OCI-LY1 (cell line): ENCODE results near the gene SRRM5.

Source experiments
- H2AFZ ChIP-seq: fragments of 200-600 bp; sonication (generic), shearing (Covaris generic); 2 replicates; pipeline ENCODE4 v1.6.0; 2014; ENCODE audit warnings: antibody characterized with exemption, mild to moderate bottlenecking, low read length
- H3F3A ChIP-seq: fragments of 200-600 bp; sonication (generic), shearing (Covaris generic); 2 replicates; pipeline ENCODE4 v1.6.0; 2014; ENCODE audit warnings: mild to moderate bottlenecking, antibody characterized with exemption, low read length, moderate library complexity; ENCODE audit not compliant: insufficient read depth
- H3K27ac ChIP-seq: fragments of 200-600 bp; sonication (generic); 2 replicates; pipeline ENCODE4 v1.5.1; 2014; ENCODE audit warnings: low read length, mixed run types, mild to moderate bottlenecking, low read depth; ENCODE audit not compliant: poor library complexity, severe bottlenecking
- H3K27me3 ChIP-seq: fragments of 200-600 bp; sonication (generic); 2 replicates; pipeline ENCODE4 v1.6.0; 2014; ENCODE audit warnings: antibody characterized with exemption, mild to moderate bottlenecking, low read length, moderate library complexity; ENCODE audit not compliant: insufficient read depth
- H3K36me3 ChIP-seq: fragments of 200-600 bp; sonication (generic); 2 replicates; pipeline ENCODE4 v1.6.1; 2014; ENCODE audit warnings: mild to moderate bottlenecking, antibody characterized with exemption, low read length, moderate library complexity, mixed read lengths; ENCODE audit not compliant: insufficient read depth
- H3K4me1 ChIP-seq: fragments of 200-600 bp; sonication (generic); 2 replicates; pipeline ENCODE4 v1.5.1; 2014; ENCODE audit warnings: mild to moderate bottlenecking, low read length, moderate library complexity; ENCODE audit not compliant: insufficient read depth, severe bottlenecking
- H3K4me2 ChIP-seq: fragments of 200-600 bp; sonication (generic), shearing (Covaris generic); 2 replicates; pipeline ENCODE4 v1.6.1; 2014; ENCODE audit warnings: low read length
- H3K4me3 ChIP-seq: fragments of 200-600 bp; sonication (generic); 2 replicates; pipeline ENCODE4 v1.5.1; 2014; ENCODE audit warnings: low read length, low read depth, mild to moderate bottlenecking, mixed read lengths; ENCODE audit not compliant: poor library complexity, severe bottlenecking
- H3K79me2 ChIP-seq: fragments of 200-600 bp; shearing (Covaris generic); 2 replicates; pipeline ENCODE4 v1.6.1; 2016; ENCODE audit warnings: mixed run types, low read length, mixed read lengths; ENCODE audit not compliant: insufficient read depth
- H3K9ac ChIP-seq: fragments of 200-600 bp; sonication (generic), shearing (Covaris generic); 2 replicates; pipeline ENCODE4 v1.6.1; 2014; ENCODE audit warnings: mild to moderate bottlenecking, low read length, mixed read lengths
- H3K9me2 ChIP-seq: fragments of 200-600 bp; sonication (generic), shearing (Covaris generic); 2 replicates; pipeline ENCODE4 v1.6.1; 2014; ENCODE audit warnings: low read depth, mild to moderate bottlenecking, low read length, mixed read lengths
- H3K9me3 ChIP-seq: fragments of 200-600 bp; shearing (Covaris generic); 2 replicates; pipeline ENCODE4 v1.6.1; 2014; ENCODE audit warnings: low read length, mixed read lengths
- H4K20me1 ChIP-seq: fragments of 200-600 bp; sonication (generic), shearing (Covaris generic); 2 replicates; pipeline ENCODE4 v1.6.0; 2016; ENCODE audit warnings: mild to moderate bottlenecking, low read length; ENCODE audit not compliant: insufficient read depth
- CTCF ChIP-seq: fragments of 200-600 bp; sonication (generic), shearing (Covaris generic); IDR thresholded peaks from 2 replicates; pipeline ENCODE4 v1.5.1; 2017; ENCODE audit warnings: mild to moderate bottlenecking, antibody characterized with exemption, low read length, moderate library complexity, mixed read lengths
- EZH2 ChIP-seq: fragments of 200-600 bp; sonication (generic), shearing (Covaris generic); IDR thresholded peaks from 2 replicates; pipeline ENCODE4 v1.8.0; 2017; ENCODE audit warnings: borderline replicate concordance, mixed run types, mild to moderate bottlenecking, antibody characterized with exemption, low read length, moderate library complexity, mixed read lengths

Gene SRRM5

DNA sequence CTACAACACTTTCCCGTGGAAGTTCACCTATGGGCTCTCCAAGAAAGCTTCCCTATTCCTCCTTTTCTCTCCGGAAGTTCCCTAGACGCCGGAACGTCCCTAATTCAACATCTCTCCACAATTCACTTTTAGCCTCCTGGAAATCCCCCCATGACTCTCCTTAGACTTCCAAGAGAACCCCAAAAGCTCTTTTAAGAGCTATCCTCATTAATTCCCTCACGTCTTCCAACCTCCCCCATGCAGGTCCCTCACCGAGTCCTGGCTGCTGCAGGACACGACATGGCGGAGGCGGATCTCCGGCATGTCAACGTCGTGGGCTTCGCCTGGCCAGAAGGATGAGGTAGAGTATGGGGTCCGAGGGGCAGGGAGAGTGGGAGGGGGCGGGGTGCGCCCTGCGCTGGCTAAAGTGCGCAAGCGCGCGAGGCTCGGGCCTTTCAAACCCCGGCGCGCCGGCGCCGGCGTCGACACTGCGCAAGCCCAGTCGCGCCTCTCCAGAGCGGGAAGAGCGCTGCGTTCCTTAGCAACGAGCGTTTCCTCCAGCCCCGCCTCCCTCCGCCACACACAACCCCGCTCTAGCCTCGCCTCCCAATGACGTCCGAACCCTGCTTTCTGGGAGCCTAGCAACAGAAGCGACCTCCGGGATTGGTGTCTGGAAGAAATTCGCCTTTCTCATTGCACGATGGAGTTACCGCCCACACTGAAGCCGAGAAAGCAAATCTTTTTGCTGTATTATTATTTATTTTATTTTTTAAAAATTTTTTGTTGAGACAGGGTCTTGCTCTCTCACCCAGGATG, 36.5 kb upstream of the SRRM5 start, which contains the start of the genes PINLYP and XRCC1:
PINLYP (plus strand) TSS at position 646 of the 795 bp plus-strand sequence. CDS start 1,391 bp downstream, outside the sequence.
XRCC1 (minus strand) TSS at position 372 of the 795 bp plus-strand sequence; CDS start at position 303, 69 bp downstream.
- Histone ChIP-seq H2AFZ (peak within 1 kb of the TSS; percentile 84; the same call in 1 of the 2 replicates), H3K9ac (peak within 1 kb of the TSS; percentile 99), H3K79me2 (0 out of 2 replicates have a peak, but pooled peaks cover 3% of the 10 kb centered on the region), H3K27me3 (no peaks in the 10 kb centered on the region), H3K36me3 (peaks cover 16% of the 10 kb centered on the region; the same call in 1 of the 2 replicates), H3K27ac (peak within 1 kb of the TSS; percentile 27), H3K9me2 (no peaks in the 10 kb centered on the region), H3K4me1 (peaks cover 18% of the 10 kb centered on the region), H3K9me3 (no peaks in the 10 kb centered on the region), H4K20me1 (no peaks in the 10 kb centered on the region), H3K4me3 (peak within 1 kb of the TSS; percentile 97), H3F3A (no peaks in the 10 kb centered on the region), H3K4me2 (peak within 1 kb of the TSS; percentile 96)
- no peak for TF ChIP-seq CTCF
- no peak for TF ChIP-seq EZH2

- H3K4me3 ChIP-seq: peak overlapping the region; percentile 97
- H3F3A ChIP-seq: no peaks in the 10 kb centered on the region
- peak overlapping the region; percentile 84; the same call in 1 of the 2 replicates for H2AFZ ChIP-seq
- TF ChIP-seq CTCF: no peak
- TF ChIP-seq EZH2: no peak
- no peaks in the 10 kb centered on the region for H3K9me3 ChIP-seq
- peak overlapping the region; percentile 99 for H3K9ac ChIP-seq
- H3K4me1 ChIP-seq: peaks cover 18% of the 10 kb centered on the region
- 0 out of 2 replicates have a peak, but pooled peaks cover 3% of the 10 kb centered on the region for H3K79me2 ChIP-seq
- no peaks in the 10 kb centered on the region for H3K9me2 ChIP-seq
- H3K27me3 ChIP-seq: no peaks in the 10 kb centered on the region
- no peaks in the 10 kb centered on the region for H4K20me1 ChIP-seq
- no peak overlapping the region for H3K27ac ChIP-seq
- peaks cover 16% of the 10 kb centered on the region; the same call in 1 of the 2 replicates for H3K36me3 ChIP-seq
- peak overlapping the region; percentile 96 for H3K4me2 ChIP-seq
Observed at GRCh38 chr19:43575955-43576878, 35.7 kb upstream of the SRRM5 start.

GRCh38 chr19:43578787-43579186, 33.1 kb upstream of the SRRM5 start:
- TF ChIP-seq EZH2 (no peak), CTCF (no peak)
- Histone ChIP-seq H3K4me2 (no peak overlapping the region), H3K9ac (no peak overlapping the region), H3K36me3 (peaks cover under 1% of the 10 kb centered on the region; the same call in 1 of the 2 replicates), H3K79me2 (0 out of 2 replicates have a peak, but pooled peaks cover 3% of the 10 kb centered on the region), H3K9me2 (no peaks in the 10 kb centered on the region), H3K4me1 (peaks cover 25% of the 10 kb centered on the region), H3K9me3 (no peaks in the 10 kb centered on the region), H2AFZ (no peak overlapping the region), H3F3A (no peaks in the 10 kb centered on the region), H3K27ac (no peak overlapping the region), H4K20me1 (no peaks in the 10 kb centered on the region), H3K4me3 (no peak overlapping the region), H3K27me3 (no peaks in the 10 kb centered on the region)
